H1 (cell line): ENCODE results near the gene SCAND1. TPM values are rescaled to one million over a fixed set of nuclear protein-coding genes. Genes with fewer than 3 reads are reported as not detected.

ENCODE experiments used
- SP4 ChIP-seq: IDR thresholded peaks from 2 replicates; pipeline ENCODE4 v1.6.1; 2012; ENCODE audit warnings: low read length, inconsistent platforms
- TEAD4 ChIP-seq: IDR thresholded peaks from 2 replicates; pipeline ENCODE4 v1.6.1; 2012; ENCODE audit warnings: low read depth, low read length, inconsistent platforms, mixed read lengths
- polyA plus RNA-seq, 7 experiments: library from polyadenylated mRNA; depleted of rRNA in 3 of 7; stranded (reverse) in 5 of 7; unstranded in 2 of 7; fragments of >200 nt in 5 of 7; fragments of 200-250 nt in 2 of 7; gene quantifications; 1 replicate in 5 of 7; 2 replicates in 1 of 7; 4 replicates in 1 of 7; pipeline versions ENCODE4 v1.2.1 to v1.2.3, GENCODE V29; 2011 to 2013; ENCODE audit warnings: missing spikeins in 2 of 7, mixed read lengths in 2 of 7
- total RNA-seq: library from RNA; stranded (reverse); fragmentation: NEBNext Ultra II Directional; extraction: Animal tissue kit (Norgen Biotek cat#: 25700); gene quantifications from 2 replicates; pipeline ENCODE4 v1.2.1, GENCODE V29; 2021

SCAND1 gene
- total and polyA plus RNA-seq, 2 of the 8 experiments (the other 6 are each of a cell fraction or from before 2014, with no cell fraction given), result 73.1 to 83.7 TPM

DNA sequence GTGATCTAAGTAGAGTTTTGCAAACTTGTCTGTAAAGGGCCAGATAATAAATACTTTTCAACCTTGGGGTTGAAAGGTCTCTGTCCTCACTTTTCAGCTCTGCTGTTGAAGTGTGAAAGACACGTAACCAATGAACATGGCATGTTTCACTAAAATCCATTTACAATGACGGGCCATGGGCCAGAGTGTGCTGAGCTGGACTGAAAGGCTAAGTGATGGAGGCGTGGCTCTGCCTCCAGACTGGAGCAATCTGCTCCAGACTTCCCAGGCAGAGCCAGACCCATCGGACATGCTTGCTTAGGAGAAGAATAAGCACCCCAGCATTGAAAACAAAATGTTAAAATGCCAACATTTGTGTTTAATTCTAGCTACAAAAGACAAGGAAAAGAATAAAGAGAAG is 41.4 kb downstream of the SCAND1 start (continued):
- TF ChIP-seq TEAD4 (no peak), SP4 (no peak)
